Ishikawa (cell line): ENCODE data around the gene TCP11L2.

Experiments
- CEBPB ChIP-seq: IDR thresholded peaks from 2 replicates; pipeline ENCODE4 v1.6.1; 2012
- CREB1 ChIP-seq: IDR thresholded peaks from 2 replicates; pipeline ENCODE4 v1.6.1; 2012; ENCODE audit warnings: low read depth
- EGR1 ChIP-seq: IDR thresholded peaks from 2 replicates; pipeline ENCODE4 v1.6.1; 2012
- EP300 ChIP-seq: IDR thresholded peaks from 2 replicates; pipeline ENCODE4 v1.6.1; 2012; ENCODE audit warnings: borderline replicate concordance
- FOXM1 ChIP-seq: IDR thresholded peaks from 2 replicates; pipeline ENCODE4 v1.6.1; 2012; ENCODE audit warnings: low read depth, borderline replicate concordance
- MAX ChIP-seq: IDR thresholded peaks from 2 replicates; pipeline ENCODE4 v1.6.1; 2012
- NFIC ChIP-seq: IDR thresholded peaks from 2 replicates; pipeline ENCODE4 v1.6.1; 2012
- RAD21 ChIP-seq: IDR thresholded peaks from 2 replicates; pipeline ENCODE4 v1.6.1; 2012; ENCODE audit warnings: low read depth
- REST ChIP-seq: IDR thresholded peaks from 2 replicates; pipeline ENCODE4 v1.6.1; 2012; ENCODE audit warnings: low read depth, mild to moderate bottlenecking
- TAF1 ChIP-seq: IDR thresholded peaks from 2 replicates; pipeline ENCODE4 v1.6.1; 2012; ENCODE audit warnings: low read depth, mild to moderate bottlenecking
- TCF12 ChIP-seq: IDR thresholded peaks from 2 replicates; pipeline ENCODE4 v1.6.1; 2012; ENCODE audit warnings: low read depth
- TEAD4 ChIP-seq: IDR thresholded peaks from 2 replicates; pipeline ENCODE4 v1.6.1; 2012
- USF1 ChIP-seq: IDR thresholded peaks from 2 replicates; pipeline ENCODE4 v1.6.1; 2012
- YY1 ChIP-seq: IDR thresholded peaks from 2 replicates; pipeline ENCODE4 v1.6.1; 2012; ENCODE audit warnings: low read depth
- ZBTB7A ChIP-seq: IDR thresholded peaks from 2 replicates; pipeline ENCODE4 v1.6.1; 2012; ENCODE audit warnings: low read depth

TCP11L2 gene

GRCh38 chr12:106287364-106287763, 15.2 kb upstream of the TCP11L2 start:
- TF ChIP-seq EGR1, result no peak
- TF ChIP-seq TCF12, result no peak
- no peak for TF ChIP-seq CREB1

GRCh38 chr12:106288101-106288493, 14.4 kb upstream of the TCP11L2 start:
- no peak for TF ChIP-seq EGR1
- TF ChIP-seq FOXM1, result no peak
- TF ChIP-seq RAD21, result no peak
- TF ChIP-seq TCF12, result no peak
- no peak for TF ChIP-seq EP300
- TF ChIP-seq CREB1, result no peak
- no peak for TF ChIP-seq REST
- no peak for TF ChIP-seq USF1
- TF ChIP-seq MAX, result no peak
- no peak for TF ChIP-seq NFIC
- no peak for TF ChIP-seq TEAD4
- no peak for TF ChIP-seq YY1
- TF ChIP-seq ZBTB7A, result no peak
- TF ChIP-seq TAF1, result no peak

- TF ChIP-seq CEBPB, result peak; percentile 39; the same call in 1 of the 2 replicates
- TF ChIP-seq REST, result no peak
Measured at GRCh38 chr12:106288494-106289195, 13.9 kb upstream of the TCP11L2 start.

GRCh38 chr12:106289196-106289681, 13.3 kb upstream of the TCP11L2 start:
- TF ChIP-seq MAX, result no peak
- no peak for TF ChIP-seq FOXM1
- no peak for TF ChIP-seq TCF12
- no peak for TF ChIP-seq EGR1
- no peak for TF ChIP-seq RAD21
- no peak for TF ChIP-seq TEAD4
- TF ChIP-seq USF1, result no peak

GRCh38 chr12:106290666-106291065, 11.9 kb upstream of the TCP11L2 start:
- TF ChIP-seq CEBPB, result no peak
- no peak for TF ChIP-seq USF1
- TF ChIP-seq EGR1, result no peak
- TF ChIP-seq YY1, result no peak

- TF ChIP-seq TAF1 (no peak), MAX (no peak), TCF12 (no peak), CEBPB (no peak), FOXM1 (no peak), TEAD4 (no peak), RAD21 (no peak), USF1 (no peak), NFIC (no peak), EP300 (no peak), CREB1 (no peak), YY1 (no peak), REST (no peak), EGR1 (no peak), ZBTB7A (no peak)
Measured at GRCh38 chr12:106291342-106291741, 11.2 kb upstream of the TCP11L2 start.
